Stimulated activated CD8-positive, alpha-beta memory T cell treated with anti-CD3 and anti-CD28 coated beads, Interleukin-4, amount 100 ng/mL, for 1 hour (primary cell): Measurements from ENCODE around the gene ALDH3A1.
A peak's percentile ranks its signal among the peaks of the same experiment; 100 is the strongest.

Source experiments
- DNase-seq, 2 donors: peaks; one replicate each; pipeline ENCODE4 v3.0.0-alpha.2; 2020; ENCODE audit warnings: low read depth in 2 of 2, low spot score in 1 of 2

ALDH3A1 gene

GRCh38 chr17:19742495-19742894 is 5.6 kb downstream of the ALDH3A1 start:
- no peak for DNase-seq

- DNase-seq: no peak
These were observed 6.2 kb downstream of the ALDH3A1 start for GRCh38 chr17:19741832-19742457.

- DNase-seq: no peak
These were observed 7.2 kb downstream of the ALDH3A1 start for GRCh38 chr17:19740933-19741332.

- DNase-seq: no peak
These were observed 8.6 kb downstream of the ALDH3A1 start for GRCh38 chr17:19739241-19740201.

- DNase-seq: no peak
These were observed 9.3 kb downstream of the ALDH3A1 start for GRCh38 chr17:19738757-19739156.

- no peak for DNase-seq
These were observed 10.0 kb downstream of the ALDH3A1 start for GRCh38 chr17:19738073-19738449.

GRCh38 chr17:19737305-19738072 is 10.6 kb downstream of the ALDH3A1 start:
- no peak for DNase-seq

GRCh38 chr17:19736071-19736470 is 12.0 kb downstream of the ALDH3A1 start:
- no peak for DNase-seq

GRCh38 chr17:19733953-19734526 is 14.1 kb downstream of the ALDH3A1 start:
- DNase-seq: no peak

- no peak for DNase-seq
These were observed 16.5 kb downstream of the ALDH3A1 start for GRCh38 chr17:19731626-19732025.

GRCh38 chr17:19730843-19731242 is 17.3 kb downstream of the ALDH3A1 start:
- no peak for DNase-seq

- no peak for DNase-seq
These were observed 18.2 kb downstream of the ALDH3A1 start for GRCh38 chr17:19729900-19730299.

- no peak for DNase-seq
These were observed 20.0 kb downstream of the ALDH3A1 start for GRCh38 chr17:19728084-19728495.

GRCh38 chr17:19727501-19728078 is 20.5 kb downstream of the ALDH3A1 start:
- DNase-seq: no peak

GRCh38 chr17:19726631-19727376 is 21.3 kb downstream of the ALDH3A1 start:
- DNase-seq: no peak

GRCh38 chr17:19725486-19725885 is 22.6 kb downstream of the ALDH3A1 start:
- DNase-seq: no peak

GRCh38 chr17:19724501-19725420 is 23.3 kb downstream of the ALDH3A1 start:
- peak; percentile 2 to 10 for DNase-seq

- no peak for DNase-seq
These were observed 24.1 kb downstream of the ALDH3A1 start for GRCh38 chr17:19723964-19724363.
